Adrenal gland (tissue), 19 donors: Measurements from ENCODE around the gene DEUP1. TPM values are rescaled to one million over a fixed set of nuclear protein-coding genes. Genes with fewer than 3 reads are reported as not detected.
A peak's percentile ranks its signal among the peaks of the same experiment; 100 is the strongest.

Experiments
- DNase-seq, 7 donors: peaks; one replicate each; pipeline ENCODE4 v3.0.0-alpha.2; 2019 to 2020
- H3K27ac ChIP-seq, 5 donors: fragments of 200-600 bp; sonication (generic) in 4 of 5; 1 replicate in 3 of 5; 2 replicates in 2 of 5; pipeline versions ENCODE4 v1.5.1 to v1.8.0; 2016 to 2020; ENCODE audit warnings: mild to moderate bottlenecking in 1 of 5
- H3K27me3 ChIP-seq: fragments of 200-600 bp; 2 replicates; pipeline ENCODE4 v1.8.0; 2021
- H3K36me3 ChIP-seq, 2 donors: fragments of 200-600 bp; replicated peaks in 1 of 2; 1 replicate in 1 of 2; 2 replicates in 1 of 2; pipeline versions ENCODE4 v1.5.1 to v1.8.0; 2018 to 2022
- H3K4me1 ChIP-seq, 2 donors: fragments of 200-600 bp; replicated peaks in 1 of 2; 1 replicate in 1 of 2; 2 replicates in 1 of 2; pipeline versions ENCODE4 v1.5.1 to v1.8.0; 2018 to 2021
- H3K4me3 ChIP-seq, 4 donors: fragments of 200-600 bp; sonication (generic) in 3 of 4; one replicate each; pipeline ENCODE4 v1.5.1; 2016 to 2018
- H3K9me3 ChIP-seq, 3 donors: fragments of 200-600 bp; sonication (generic) in 1 of 3; replicated peaks in 1 of 3; 1 replicate in 2 of 3; 2 replicates in 1 of 3; pipeline versions ENCODE4 v1.5.1 to v1.8.0; 2016 to 2021
- POLR2A ChIP-seq, 2 donors: fragments of 450-650 bp; IDR thresholded peaks; one replicate each; pipeline ENCODE4 v1.6.1; 2017; ENCODE audit warnings: antibody characterized with exemption in 2 of 2, mild to moderate bottlenecking in 2 of 2, moderate library complexity in 1 of 2
- WGBS, 4 donors: extraction: QIAGEN DNeasy Blood & Tissue Kit in 2 of 4; methylation state at CpG; one replicate each; pipeline versions ENCODE4 v1.1.5 to v1.1.7; 2013 to 2017; 5-methylcytosine and 5-hydroxymethylcytosine counted together
- intact Hi-C, 2 donors: fragments of 100-400 bp; cut with DNase I; formaldehyde crosslinking; loops; one replicate each; pipeline versions ENCODE4 v1.14.1 to v1.15.0; 2022 to 2023
- long read RNA-seq, 10 donors: library from polyadenylated mRNA in 3 of 10; unstranded in 2 of 10; stranded (forward) in 1 of 10; transcript quantifications; one replicate each; pipeline ENCODE4 v2.0.0 and lab custom pipeline, GENCODE V29; 2021 to 2026
- polyA plus RNA-seq, 3 donors: library from polyadenylated mRNA; stranded (reverse); fragments of 200-250 nt in 2 of 3; fragments of 350-450 nt in 1 of 3; fragmentation: Illumina TruSeq in 1 of 3; extraction: RNeasy Lipid Tissue Mini Kit (QIAGEN cat#74804) in 1 of 3; gene quantifications; one replicate each; pipeline ENCODE4 v1.2.3, GENCODE V29; 2013 to 2014
- total RNA-seq, 9 donors: library from RNA; depleted of rRNA in 4 of 9; stranded (reverse); fragments of >200 nt in 4 of 9; fragments of 120-200 nt in 1 of 9; fragmentation: NEBNext Ultra II Directional in 1 of 9; extraction: Animal tissue kit (Norgen Biotek cat#: 25700) in 1 of 9; gene quantifications; one replicate each; pipeline versions ENCODE4 v1.1.0 to v1.2.4, GENCODE V29; 2013 to 2023
- TF ChIP-seq, protein P1 (sequence below), 6 experiments: fragments of 450-650 bp in 4 of 6; fragments of 200-600 bp in 2 of 6; sonication (generic) in 1 of 6; IDR thresholded peaks; 1 replicate in 5 of 6; 2 replicates in 1 of 6; pipeline versions ENCODE4 v1.5.1 to v1.8.0; 2016 to 2021; ENCODE audit warnings: antibody characterized with exemption in 6 of 6, mild to moderate bottlenecking in 2 of 6, moderate library complexity in 1 of 6
- donor health status: healthy with polysubstance abuse.
- donor health status: Bipolar disorder and iron deficiency.
- donor health status: DM: yes; HTN: yes; CAD: no.
- donor health status: DM: no; HTN: no; CAD: no.
- donor health status: DM: no; HTN: no; CAD: no.
- donor health status: DM: yes; HTN: yes; CAD: no.

DEUP1 gene, protein sequence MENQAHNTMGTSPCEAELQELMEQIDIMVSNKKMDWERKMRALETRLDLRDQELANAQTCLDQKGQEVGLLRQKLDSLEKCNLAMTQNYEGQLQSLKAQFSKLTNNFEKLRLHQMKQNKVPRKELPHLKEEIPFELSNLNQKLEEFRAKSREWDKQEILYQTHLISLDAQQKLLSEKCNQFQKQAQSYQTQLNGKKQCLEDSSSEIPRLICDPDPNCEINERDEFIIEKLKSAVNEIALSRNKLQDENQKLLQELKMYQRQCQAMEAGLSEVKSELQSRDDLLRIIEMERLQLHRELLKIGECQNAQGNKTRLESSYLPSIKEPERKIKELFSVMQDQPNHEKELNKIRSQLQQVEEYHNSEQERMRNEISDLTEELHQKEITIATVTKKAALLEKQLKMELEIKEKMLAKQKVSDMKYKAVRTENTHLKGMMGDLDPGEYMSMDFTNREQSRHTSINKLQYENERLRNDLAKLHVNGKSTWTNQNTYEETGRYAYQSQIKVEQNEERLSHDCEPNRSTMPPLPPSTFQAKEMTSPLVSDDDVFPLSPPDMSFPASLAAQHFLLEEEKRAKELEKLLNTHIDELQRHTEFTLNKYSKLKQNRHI
- total RNA-seq (1 to 10 TPM in 1 of 9 donors, under 1 TPM in 6, not detected in 2; 0.41 to 1.1 (median 0.83) TPM), polyA plus RNA-seq (under 1 TPM; 0.24 to 0.84 (median 0.64) TPM)
- long read RNA-seq, donor 1, partial matches to known transcripts: 34 of 152 reads
- long read RNA-seq, donor 1, other reads (novel, unspliced or antisense): 118 of 152 reads
- long read RNA-seq, donor 2: 0 reads
- long read RNA-seq, donor 3: 0 reads
- long read RNA-seq, donor 4: 0 reads
- long read RNA-seq, donor 5: 0 reads
- long read RNA-seq, donor 6, partial matches to known transcripts: 0 of 1 reads
- long read RNA-seq, donor 6, other reads (novel, unspliced or antisense): 1 of 1 reads
- long read RNA-seq, donor 7, partial matches to known transcripts: 0 of 38 reads
- long read RNA-seq, donor 7, other reads (novel, unspliced or antisense): 38 of 38 reads
- long read RNA-seq, donor 8, partial matches to known transcripts: 10 of 89 reads
- long read RNA-seq, donor 8, other reads (novel, unspliced or antisense): 79 of 89 reads
- long read RNA-seq, donor 9: 0 reads
- long read RNA-seq, donor 10: 0 reads

DNA sequence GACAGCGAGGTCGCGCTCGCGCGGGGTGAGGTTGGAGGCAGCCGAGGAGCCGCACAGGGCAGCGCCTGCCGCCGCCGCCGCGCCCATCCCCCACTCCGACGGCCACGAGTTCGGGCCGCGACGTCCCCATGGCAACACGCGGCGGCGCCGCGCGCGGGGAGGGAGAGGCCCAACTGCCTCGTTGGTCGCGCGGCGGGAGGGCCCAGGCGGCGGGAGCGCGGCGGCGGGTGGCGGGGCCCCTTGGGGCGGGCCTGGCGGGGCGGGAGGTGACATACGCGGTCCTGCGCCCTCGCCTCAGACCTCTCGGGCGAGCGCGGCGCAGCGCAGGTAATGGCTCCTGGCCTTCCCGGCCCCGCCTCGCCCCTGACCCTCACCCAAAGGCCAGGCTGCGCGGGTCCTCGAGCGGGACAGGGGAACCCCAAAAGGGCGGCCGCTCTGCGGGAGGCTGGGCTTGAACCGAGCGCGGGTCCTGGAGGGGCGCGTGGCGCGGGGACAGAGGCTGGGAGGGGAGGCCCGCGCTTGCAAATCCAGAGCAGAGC is at the start of gene DEUP1:
DEUP1 (plus strand) TSS at position 297 of the 539 bp plus-strand sequence. CDS start 1,518 bp downstream, outside the sequence.
- WGBS, 4 donors: 3 to 15% (median 6%) methylated on average over 11 to 73 of the region's 73 CpGs
- Histone ChIP-seq H3K4me3 (peak within 1 kb of the TSS in 2 of 4 donors; percentile 1 to 54), H3K27ac (no peak within 1 kb of the TSS), H3K4me1 (peaks cover 0 to 5% of the 10 kb centered on the region in 2 donors), H3K36me3 (no peaks in the 10 kb centered on the region), H3K9me3 (peaks cover 0 to 4% (median 0%) of the 10 kb centered on the region in 3 donors), H3K27me3 (no peaks in the 10 kb centered on the region)
- TF ChIP-seq POLR2A (IDR thresholded peaks at IDR 0.05): no peak
- TF ChIP-seq, protein P1, sequence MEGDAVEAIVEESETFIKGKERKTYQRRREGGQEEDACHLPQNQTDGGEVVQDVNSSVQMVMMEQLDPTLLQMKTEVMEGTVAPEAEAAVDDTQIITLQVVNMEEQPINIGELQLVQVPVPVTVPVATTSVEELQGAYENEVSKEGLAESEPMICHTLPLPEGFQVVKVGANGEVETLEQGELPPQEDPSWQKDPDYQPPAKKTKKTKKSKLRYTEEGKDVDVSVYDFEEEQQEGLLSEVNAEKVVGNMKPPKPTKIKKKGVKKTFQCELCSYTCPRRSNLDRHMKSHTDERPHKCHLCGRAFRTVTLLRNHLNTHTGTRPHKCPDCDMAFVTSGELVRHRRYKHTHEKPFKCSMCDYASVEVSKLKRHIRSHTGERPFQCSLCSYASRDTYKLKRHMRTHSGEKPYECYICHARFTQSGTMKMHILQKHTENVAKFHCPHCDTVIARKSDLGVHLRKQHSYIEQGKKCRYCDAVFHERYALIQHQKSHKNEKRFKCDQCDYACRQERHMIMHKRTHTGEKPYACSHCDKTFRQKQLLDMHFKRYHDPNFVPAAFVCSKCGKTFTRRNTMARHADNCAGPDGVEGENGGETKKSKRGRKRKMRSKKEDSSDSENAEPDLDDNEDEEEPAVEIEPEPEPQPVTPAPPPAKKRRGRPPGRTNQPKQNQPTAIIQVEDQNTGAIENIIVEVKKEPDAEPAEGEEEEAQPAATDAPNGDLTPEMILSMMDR (IDR thresholded peaks at IDR 0.05): no peak
- intact Hi-C loops: no loop called here
- peak; percentile 47 to 85 (median 76) for DNase-seq

DNA sequence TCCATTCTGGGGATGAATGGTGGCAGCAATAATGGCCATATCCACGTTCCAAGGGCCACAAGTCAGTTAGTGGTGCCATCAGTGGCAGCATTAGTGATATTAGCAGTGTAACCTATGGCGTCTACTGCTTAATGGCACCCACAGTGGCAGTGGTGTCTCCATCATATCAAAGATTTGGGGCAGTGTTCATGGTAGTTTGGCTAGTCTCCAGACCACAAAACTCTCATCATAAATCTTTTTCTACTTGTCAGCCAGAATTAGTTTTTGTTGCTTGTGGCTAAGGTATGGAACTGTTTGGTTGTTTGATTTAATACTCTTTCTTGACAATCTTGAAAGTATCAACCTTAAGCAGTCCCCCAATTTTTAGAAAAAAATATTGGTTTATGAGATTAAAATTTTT is 45.1 kb upstream of the DEUP1 start:
- intact Hi-C loops: no loop called here
- Histone ChIP-seq H3K9me3 (no peaks in the 10 kb centered on the region), H3K4me3 (no peak overlapping the region), H3K27ac (no peak overlapping the region), H3K4me1 (no peaks in the 10 kb centered on the region), H3K27me3 (no peaks in the 10 kb centered on the region), H3K36me3 (no peaks in the 10 kb centered on the region)
- TF ChIP-seq, protein P1 (IDR thresholded peaks at IDR 0.05): no peak
- no peak for TF ChIP-seq POLR2A (IDR thresholded peaks at IDR 0.05)
- 38 to 92% (median 88%) methylated on average over 1 to 2 of the region's 2 CpGs; no CpG with 5 or more reads in 1 of the 4 donors for WGBS, 4 donors
- no peak for DNase-seq

DNA sequence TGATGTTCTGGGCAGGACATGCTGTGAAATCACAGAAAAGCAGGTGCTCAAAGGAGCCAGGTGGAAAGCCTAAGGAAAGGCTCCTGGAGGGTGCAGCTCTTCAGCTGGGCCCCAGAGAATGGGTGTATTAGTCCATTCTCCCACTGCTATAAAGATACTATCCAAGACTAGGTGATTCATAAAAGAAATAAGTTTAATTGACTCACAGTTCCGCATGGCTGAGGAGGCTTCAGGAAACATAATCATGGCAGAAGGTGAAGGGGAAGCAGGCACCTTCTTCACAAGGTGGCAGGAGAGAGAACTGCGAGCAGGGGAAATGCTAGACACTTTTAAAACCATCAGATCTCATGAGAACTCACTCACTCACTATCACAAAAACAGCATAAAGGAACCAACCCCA is 43.1 kb upstream of the DEUP1 start:
- H3K4me3 ChIP-seq: no peak overlapping the region
- intact Hi-C loops: no loop called here
- H3K4me1 ChIP-seq: no peaks in the 10 kb centered on the region
- no peaks in the 10 kb centered on the region for H3K36me3 ChIP-seq
- no peaks in the 10 kb centered on the region for H3K9me3 ChIP-seq
- no peaks in the 10 kb centered on the region for H3K27me3 ChIP-seq
- DNase-seq: no peak
- no peak overlapping the region for H3K27ac ChIP-seq
- TF ChIP-seq, protein P1 (IDR thresholded peaks at IDR 0.05): no peak
- no peak for TF ChIP-seq POLR2A (IDR thresholded peaks at IDR 0.05)
- WGBS, 4 donors: 91 to 94% (median 93%) methylated on average over 2 of the region's 2 CpGs
